Activated CD8-positive, alpha-beta memory T cell treated with anti-CD3 and anti-CD28 coated beads, Interleukin-2, amount 50 U/mL, for 1 hour (primary cell): ENCODE results near the gene MED26.
"Not testable (repeated sequence)": the region's sequence is repeated elsewhere in the genome, so short reads cannot be mapped to it uniquely, and the experiment has no call there.

ENCODE experiments used
- DNase-seq: peaks from one replicate; pipeline ENCODE4 v3.0.0-alpha.2; 2020; ENCODE audit errors: extremely low read depth

The MED26 gene, protein sequence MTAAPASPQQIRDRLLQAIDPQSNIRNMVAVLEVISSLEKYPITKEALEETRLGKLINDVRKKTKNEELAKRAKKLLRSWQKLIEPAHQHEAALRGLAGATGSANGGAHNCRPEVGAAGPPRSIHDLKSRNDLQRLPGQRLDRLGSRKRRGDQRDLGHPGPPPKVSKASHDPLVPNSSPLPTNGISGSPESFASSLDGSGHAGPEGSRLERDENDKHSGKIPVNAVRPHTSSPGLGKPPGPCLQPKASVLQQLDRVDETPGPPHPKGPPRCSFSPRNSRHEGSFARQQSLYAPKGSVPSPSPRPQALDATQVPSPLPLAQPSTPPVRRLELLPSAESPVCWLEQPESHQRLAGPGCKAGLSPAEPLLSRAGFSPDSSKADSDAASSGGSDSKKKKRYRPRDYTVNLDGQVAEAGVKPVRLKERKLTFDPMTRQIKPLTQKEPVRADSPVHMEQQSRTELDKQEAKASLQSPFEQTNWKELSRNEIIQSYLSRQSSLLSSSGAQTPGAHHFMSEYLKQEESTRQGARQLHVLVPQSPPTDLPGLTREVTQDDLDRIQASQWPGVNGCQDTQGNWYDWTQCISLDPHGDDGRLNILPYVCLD

DNA sequence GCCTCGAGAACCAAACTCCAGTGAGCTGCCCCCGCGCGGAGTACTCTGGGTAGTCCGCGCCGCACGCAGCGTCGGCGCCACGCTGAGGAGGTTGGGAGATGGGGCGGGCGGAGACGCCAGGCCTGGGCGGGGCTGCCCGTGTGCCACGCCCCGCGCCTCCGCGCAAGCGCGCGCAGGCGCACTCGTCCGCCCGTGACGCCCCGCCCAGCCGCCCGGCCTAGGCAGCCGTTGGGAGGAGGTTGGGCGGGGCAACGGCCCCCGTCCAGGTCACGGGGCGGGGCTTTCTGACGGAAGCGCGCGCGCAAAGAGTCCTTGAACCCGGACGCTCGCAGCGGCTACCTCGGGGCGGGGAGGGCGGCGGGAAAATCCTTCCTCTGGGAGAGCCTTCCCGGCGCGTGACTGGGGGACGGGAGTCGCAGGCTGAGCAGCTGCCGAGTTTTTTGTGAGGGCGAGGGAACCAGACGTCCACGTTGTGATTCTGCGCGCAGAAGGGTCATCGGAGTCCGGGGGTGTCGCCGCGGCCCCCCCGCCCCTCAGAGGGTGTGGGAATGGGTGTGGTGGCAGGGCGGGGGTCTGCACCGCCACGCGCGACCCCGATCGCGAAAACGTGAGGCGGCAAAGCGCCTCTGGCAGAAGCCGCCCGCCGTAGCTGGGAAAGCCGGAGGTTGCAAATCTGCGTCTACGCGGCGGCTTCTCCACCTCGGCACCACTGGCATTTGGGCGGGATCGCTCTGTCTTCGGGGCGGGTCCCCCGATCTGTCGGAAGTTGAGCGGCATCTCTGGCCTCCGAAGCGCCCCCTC is at the start of gene MED26:
MED26 (minus strand) TSS at position 22 of the 801 bp plus-strand sequence. CDS start 261 bp downstream, outside the sequence.
- DNase-seq = peak; percentile 80

GRCh38 chr19:16677055-16677454 is 49.1 kb upstream of the MED26 start:
- no peak for DNase-seq

DNA sequence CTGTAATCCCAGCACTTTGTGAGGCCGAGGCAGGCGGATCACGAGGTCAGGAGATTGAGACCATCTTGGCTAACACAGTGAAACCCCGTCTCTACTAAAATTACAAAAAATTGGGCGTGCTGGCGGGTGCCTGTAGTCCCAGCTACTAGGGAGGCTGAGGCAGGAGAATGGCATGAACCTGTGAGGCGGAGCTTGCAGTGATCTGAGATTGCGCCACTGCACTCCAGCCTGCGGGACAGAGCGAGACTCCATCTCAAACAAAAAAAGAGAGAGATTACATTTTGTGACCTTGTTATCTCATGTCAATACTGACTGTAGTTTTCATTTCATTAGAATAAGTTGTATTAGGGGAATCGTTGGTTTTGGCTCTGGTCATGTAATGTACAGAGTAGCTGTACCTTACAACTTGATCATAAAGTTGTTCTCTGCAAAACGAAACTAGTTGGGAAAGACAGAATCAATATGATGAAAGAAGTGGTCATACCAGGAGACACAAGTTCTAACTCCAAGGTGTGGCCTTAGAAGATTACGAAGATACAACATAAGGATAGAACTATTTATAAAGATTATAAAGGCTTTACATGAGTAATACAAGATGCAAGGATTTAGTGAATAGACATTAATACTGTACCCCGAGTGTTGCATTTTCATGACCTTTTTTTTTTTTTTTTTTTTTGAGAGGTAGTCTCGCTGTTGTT is 48.2 kb upstream of the MED26 start:
- no peak for DNase-seq

DNA sequence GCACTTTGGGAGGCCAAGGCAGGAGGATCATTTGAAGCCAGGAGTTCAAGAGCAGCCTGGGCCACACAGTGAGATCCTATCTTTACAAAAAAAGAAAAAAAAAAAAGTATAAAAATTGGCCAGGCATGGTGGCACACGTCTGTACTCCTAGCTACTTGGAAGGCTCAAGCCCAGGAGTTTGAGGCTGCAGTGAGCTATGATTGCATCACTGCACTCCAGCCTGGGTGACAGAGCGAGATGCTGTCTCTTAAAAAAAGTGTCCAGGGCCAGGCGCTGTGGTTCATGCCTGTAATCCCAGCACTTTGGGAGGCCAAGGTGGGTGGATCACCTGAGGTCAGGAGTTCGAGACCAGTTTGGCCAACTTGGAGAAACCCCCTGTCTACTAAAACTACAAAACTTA is 45.8 kb upstream of the MED26 start:
- not testable (repeated sequence) for DNase-seq

- DNase-seq = no peak
Measured at GRCh38 chr19:16673231-16673630, 45.2 kb upstream of the MED26 start.

DNA sequence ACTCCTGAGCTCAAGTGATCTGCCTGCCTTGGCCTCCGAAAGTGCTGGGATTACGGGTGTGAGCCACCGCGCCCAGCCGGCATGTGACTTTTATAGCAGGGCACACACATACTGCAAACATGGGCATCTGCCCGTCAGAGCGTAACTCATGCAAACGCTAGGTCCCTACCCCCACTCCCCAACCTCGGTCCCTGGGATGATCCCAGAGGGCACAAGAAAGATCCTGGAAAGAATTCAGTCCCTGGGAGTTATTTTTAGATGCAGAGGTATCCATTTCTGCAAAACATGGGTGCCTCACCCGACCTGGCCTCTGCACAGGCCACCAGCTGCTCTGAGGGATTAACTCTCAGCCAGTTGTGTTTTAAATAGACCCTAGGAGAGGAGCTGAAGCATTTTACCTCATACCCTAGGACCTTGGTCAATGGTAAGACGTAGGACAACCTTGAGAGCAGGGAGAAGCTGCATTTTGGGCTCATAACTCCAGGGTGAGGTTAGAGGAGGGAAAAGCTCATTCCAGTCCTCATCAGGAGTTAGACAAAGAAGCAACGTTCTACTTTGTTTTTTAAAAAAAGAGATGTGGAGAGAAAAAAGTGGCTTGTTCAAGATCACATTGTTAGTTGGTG is 43.8 kb upstream of the MED26 start:
- no peak for DNase-seq

- DNase-seq = no peak
Measured at GRCh38 chr19:16670291-16670690, 42.3 kb upstream of the MED26 start.

DNA sequence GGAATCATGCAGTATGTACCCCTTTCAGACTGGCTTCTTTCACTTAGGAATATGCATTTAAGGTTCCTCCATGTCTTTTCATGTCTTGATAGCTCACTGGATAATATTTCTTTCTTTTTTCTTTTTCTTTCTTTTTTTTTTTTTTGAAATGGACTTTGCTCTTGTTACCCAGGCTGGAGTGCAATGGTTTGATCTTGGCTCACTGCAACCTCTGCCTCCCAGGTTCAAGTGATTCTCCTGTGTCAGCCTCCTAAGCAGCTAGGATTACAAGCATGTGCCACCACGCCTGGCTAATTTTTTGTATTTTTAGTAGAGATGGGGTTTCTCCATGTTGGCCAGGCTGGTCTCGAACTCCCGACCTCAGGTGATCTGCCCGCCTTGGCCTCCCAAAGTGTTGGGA is 40.7 kb upstream of the MED26 start:
- not testable (repeated sequence) for DNase-seq

DNA sequence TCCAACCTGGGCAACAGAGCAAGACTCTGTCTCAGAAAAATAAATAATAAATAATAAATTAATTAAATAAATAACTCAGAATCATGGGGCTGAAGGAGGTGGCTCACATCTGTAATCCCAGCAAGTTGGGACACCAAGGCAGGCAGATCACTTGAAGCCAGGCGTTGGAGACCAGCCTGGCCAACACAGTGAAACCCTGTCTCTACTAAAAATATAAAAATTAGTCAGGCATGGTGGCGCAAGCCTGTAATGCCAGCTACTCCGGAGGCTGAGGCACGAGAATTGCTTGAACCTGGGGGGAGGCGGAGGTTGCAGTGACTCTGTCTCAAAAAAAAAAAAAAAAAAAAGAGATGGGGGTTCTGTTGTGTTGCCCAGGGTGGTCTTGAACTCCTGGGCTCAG is 40.2 kb upstream of the MED26 start:
- DNase-seq = no peak

DNA sequence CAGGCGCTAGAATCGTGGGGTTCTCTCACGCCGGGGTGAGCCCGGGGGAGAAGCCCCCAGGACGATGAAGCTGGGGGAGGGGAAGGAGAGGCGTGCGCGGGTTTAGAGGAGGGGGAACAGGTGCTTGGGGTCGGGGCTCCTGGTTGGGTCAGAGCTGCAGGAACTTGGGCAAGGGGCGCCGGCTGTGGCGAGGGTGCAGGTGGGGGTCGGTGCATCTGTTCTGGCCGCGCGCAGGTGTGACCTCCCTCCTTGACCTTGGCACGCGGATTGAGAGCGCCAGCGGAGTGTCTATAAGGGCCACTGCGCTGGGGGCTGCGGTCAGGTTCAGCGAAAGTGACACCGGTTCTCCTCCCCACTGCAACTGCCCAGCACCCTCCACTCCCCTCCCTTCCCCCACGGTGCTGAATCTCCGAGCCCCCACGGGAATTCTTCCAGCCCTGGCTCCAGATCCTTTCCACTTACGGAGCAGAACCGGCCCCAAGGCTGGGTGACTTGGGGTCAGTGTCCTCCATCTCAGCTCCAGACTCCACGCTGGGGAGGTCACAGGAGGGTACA is 33.6 kb upstream of the MED26 start:
- no peak for DNase-seq

GRCh38 chr19:16660763-16661479 is 32.9 kb upstream of the MED26 start, which contains the start of gene TMEM38A:
TMEM38A (plus strand) TSS chr19:16661139; CDS start chr19:16661218, 79 bp downstream.
- no peak for DNase-seq

DNA sequence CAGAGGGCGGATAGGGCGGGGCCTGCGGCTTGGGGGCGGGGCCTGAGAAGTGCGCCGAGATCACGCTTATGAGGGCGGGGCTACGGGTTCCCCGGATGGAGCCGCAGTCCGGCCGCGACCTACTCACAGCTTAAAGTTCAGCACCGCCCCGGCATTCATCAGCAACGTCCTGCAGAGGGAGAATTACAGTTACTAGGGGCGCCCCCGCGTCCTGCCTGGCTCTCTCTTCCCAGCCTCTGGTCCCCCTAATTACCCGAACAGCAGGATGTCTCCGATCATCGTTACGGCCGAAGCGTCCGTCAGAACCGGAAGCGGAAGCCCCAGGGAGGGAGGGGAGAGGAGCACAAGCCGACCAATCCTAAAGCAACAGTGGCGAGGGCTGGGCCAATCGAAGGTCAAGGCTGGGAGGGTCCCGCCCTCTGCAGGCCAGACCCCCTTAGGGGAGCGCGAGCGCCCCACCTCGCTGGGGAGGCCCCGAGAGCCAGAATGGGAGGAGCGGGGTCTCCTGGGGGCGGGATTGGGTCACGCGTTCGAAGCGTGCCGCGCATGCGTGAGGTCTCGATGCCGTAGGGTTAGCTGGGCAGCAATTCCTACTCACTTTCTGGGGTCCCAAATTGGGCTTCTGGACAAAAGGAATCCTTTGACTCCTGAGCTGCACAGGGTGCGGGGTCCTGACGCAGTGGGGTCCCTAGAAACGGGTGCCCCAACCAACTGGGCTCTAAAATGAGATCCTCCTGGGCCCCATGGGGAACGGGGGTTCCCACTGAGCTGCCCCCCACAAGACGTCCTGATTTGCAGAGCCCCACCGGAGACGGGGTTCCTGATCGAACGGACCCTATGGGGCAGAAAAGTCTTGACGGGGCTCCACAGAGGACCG is 32.1 kb upstream of the MED26 start, which contains the start of gene SMIM7:
SMIM7 (minus strand) TSS at position 313 of the 877 bp plus-strand sequence; CDS start at position 279, 34 bp downstream.
- peak; percentile 97 for DNase-seq

GRCh38 chr19:16659464-16659831 is 31.4 kb upstream of the MED26 start:
- no peak for DNase-seq

DNA sequence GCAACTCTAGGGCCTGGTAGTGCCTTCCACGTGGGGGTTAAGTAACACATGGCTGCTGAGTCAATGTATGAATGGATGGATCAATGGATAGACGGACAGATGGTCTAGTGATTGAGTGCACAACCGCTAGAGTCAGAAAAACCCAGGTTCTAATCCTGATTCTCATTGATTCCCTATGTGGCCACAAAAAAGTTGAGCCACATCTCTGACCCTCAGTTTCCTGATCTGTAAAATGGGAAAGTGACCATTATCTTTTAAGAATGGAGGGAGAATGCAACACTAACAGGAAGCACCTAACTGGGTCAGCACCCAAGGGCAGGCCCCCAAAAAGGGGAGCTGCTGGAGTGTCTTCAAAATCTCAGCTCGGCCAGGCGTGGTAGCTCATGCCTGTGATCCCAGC is 29.4 kb upstream of the MED26 start:
- no peak for DNase-seq

- DNase-seq = no peak
Measured at GRCh38 chr19:16655727-16656126, 27.7 kb upstream of the MED26 start.

GRCh38 chr19:16654627-16655026 is 26.6 kb upstream of the MED26 start:
- no peak for DNase-seq

DNA sequence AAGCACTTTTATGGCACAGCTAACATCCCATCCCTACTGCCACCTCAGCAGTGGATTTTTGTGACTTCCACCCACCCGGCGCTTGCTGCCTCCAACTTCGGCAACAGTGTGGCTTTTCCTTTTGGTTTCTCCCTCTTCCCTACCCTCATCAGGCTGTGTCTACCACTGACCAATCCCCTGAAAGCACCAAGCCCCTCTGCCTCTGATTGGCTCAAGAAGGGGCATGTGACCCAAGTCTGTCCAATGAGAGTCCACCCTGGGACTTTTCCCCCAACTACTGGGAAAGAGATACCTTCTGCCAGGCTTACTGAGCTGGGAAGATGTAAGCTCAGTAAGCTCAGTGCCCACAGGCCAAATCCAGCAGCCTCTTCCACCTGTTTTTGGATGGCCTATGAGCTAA is 26.1 kb upstream of the MED26 start:
- DNase-seq = no peak

DNA sequence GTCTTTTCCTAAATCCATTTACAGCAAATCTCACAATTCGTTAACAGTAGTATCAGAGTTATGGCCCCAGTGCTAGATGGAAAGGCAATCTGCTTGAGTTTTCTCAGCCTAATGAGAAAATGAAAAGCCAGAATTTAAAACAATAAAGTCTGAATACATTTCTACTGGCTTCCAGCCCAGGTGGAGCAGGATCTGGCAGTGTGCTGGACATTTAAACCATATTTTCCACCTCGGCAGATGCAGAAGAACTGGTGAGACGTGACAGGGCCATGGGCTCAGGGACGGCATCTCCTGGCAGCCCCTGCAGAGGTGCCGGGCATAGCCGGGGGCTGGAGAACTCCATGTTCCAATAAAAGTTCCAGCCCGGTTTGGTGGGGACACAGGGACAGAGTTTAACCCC is 24.9 kb upstream of the MED26 start:
- DNase-seq = no peak
